ENCODE data around the gene PCBP3. TPM values are rescaled to one million over a fixed set of nuclear protein-coding genes. Genes with fewer than 3 reads are reported as not detected.
"Not testable (repeated sequence)": the region's sequence is repeated elsewhere in the genome, so short reads cannot be mapped to it uniquely, and the experiment has no call there.

PCBP3 gene
- 4.9 TPM for total RNA-seq
- long read RNA-seq, partial matches to known transcripts = 2 of 9 reads
- long read RNA-seq, other reads (novel, unspliced or antisense) = 7 of 9 reads

GRCh38 chr21:45643021-45643980 lies at the start of gene PCBP3:
Gene PCBP3, plus strand, starts transcription at chr21:45643725. Its CDS starts 206,361 bp downstream, at chr21:45850086.
- intact Hi-C loops (cut with DNase I) = no loop called here
- peak; percentile 99 for DNase-seq (ENCODE audit: low spot score)

- intact Hi-C loops (cut with DNase I) = loop anchor here (5.0 to 10.0 kb wide), 3 partner anchors 38 to 300 kb away; no protein-coding TSS in a partner anchor
- no peak for DNase-seq (ENCODE audit: low spot score)
Measured at GRCh38 chr21:45594721-45595489, 48.6 kb upstream of the PCBP3 start.

GRCh38 chr21:45595574-45596295 lies 47.8 kb upstream of the PCBP3 start:
- intact Hi-C loops (cut with DNase I) = loop anchor here (10.0 kb wide), 1 partner anchor 301 kb away; no protein-coding TSS in a partner anchor
- DNase-seq (ENCODE audit: low spot score) = no peak

DNA sequence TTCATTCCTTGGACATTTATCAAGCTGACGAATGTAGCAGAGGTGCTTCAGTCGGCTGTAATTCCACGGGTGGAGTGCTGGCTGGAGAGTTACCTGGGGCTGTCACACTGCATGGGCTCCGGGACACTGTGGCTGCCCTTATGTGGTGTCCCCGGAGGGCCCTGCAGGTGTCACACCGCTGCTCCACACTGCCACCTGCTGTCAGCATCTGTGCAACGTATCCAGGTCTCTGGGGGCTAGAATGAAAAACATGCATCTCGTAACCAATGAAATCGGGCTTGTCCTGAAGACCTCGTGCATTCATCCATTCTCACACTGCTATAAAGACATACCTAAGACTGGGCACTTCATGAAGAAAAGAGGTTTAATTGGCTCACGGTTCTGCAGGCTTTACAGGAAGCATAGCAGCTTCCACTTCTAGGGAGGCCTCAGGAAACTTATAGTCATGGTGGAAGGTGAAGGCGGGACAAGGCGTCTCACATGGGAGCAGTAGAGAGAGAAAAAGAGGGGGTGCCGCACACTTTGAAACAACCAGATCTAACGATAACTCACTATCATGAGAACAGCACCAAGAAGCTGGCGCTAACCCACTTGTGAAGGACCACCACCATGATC lies 46.7 kb upstream of the PCBP3 start:
- peak; percentile 86 for DNase-seq (ENCODE audit: low spot score)
- intact Hi-C loops (cut with DNase I) = loop anchor here (10.0 kb wide), 1 partner anchor 302 kb away; no protein-coding TSS in a partner anchor

DNA sequence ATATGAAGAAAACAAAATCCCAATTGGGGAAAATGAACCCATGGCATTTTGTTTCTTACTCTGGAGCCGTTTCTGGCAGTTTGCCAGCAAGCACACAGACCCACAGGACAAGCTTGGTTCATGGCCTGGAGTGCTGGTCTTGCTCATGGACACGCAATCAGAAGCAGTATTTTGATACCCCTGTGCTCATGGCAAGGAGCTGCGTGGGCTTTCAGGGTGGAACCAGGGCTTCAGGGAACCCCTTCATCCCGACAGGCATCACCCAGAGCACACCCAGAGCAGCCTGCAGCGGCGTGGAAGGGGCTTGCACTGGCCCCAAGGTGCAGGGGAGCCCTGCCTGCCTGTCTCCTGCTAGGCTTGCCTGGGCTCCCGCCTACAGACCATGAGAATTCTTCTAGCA lies 45.4 kb upstream of the PCBP3 start:
- DNase-seq (ENCODE audit: low spot score) = peak; percentile 38
- intact Hi-C loops (cut with DNase I) = loop anchor here (10.0 kb wide), 1 partner anchor 303 kb away; no protein-coding TSS in a partner anchor

GRCh38 chr21:45598666-45599065 lies 44.9 kb upstream of the PCBP3 start:
- intact Hi-C loops (cut with DNase I) = loop anchor here (10.0 kb wide), 1 partner anchor 304 kb away; no protein-coding TSS in a partner anchor
- peak; percentile 39 for DNase-seq (ENCODE audit: low spot score)

DNA sequence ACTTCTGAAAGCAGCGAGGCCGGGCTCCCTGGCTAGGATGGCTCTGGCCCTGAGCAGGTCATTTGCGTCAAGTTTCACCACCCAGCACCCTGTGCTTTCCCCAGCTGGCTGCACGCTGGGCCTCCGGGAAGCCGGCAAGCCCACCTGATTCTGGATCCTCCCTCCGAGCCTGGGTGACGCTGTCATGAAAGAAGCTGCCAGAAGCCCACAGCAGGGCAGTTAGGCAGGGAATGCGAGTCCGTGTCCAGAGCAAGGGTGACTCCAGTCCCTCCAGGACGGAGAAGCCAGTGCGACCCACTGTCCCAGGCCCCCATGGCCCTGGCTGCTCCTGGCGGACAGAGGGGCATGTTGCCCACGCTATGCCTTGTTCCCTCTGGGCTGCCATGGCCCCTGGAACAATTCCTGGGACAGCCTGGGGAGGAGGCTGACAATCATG lies 44.4 kb upstream of the PCBP3 start:
- intact Hi-C loops (cut with DNase I) = loop anchor here (10.0 kb wide), 1 partner anchor 304 kb away; no protein-coding TSS in a partner anchor
- peak; percentile 44 for DNase-seq (ENCODE audit: low spot score)

GRCh38 chr21:45600248-45600647 lies 43.3 kb upstream of the PCBP3 start:
- intact Hi-C loops (cut with DNase I) = no loop called here
- peak; percentile 29 for DNase-seq (ENCODE audit: low spot score)

- intact Hi-C loops (cut with DNase I) = no loop called here
- peak; percentile 31 for DNase-seq (ENCODE audit: low spot score)
Measured at GRCh38 chr21:45601551-45601950, 42.0 kb upstream of the PCBP3 start.

GRCh38 chr21:45602106-45602505 lies 41.4 kb upstream of the PCBP3 start:
- intact Hi-C loops (cut with DNase I) = no loop called here
- peak; percentile 54 for DNase-seq (ENCODE audit: low spot score)

GRCh38 chr21:45603481-45603880 lies 40.0 kb upstream of the PCBP3 start:
- no peak for DNase-seq (ENCODE audit: low spot score)
- intact Hi-C loops (cut with DNase I) = no loop called here

- intact Hi-C loops (cut with DNase I) = not testable (repeated sequence)
Measured at GRCh38 chr21:45604681-45605080, 38.8 kb upstream of the PCBP3 start.

GRCh38 chr21:45607021-45607908 lies 36.3 kb upstream of the PCBP3 start:
- DNase-seq (ENCODE audit: low spot score) = no peak
- intact Hi-C loops (cut with DNase I) = no loop called here

More at GRCh38 chr21:45604681-45605080, 38.8 kb upstream of the PCBP3 start:
- not testable (repeated sequence) for DNase-seq (ENCODE audit: low spot score)

DNA sequence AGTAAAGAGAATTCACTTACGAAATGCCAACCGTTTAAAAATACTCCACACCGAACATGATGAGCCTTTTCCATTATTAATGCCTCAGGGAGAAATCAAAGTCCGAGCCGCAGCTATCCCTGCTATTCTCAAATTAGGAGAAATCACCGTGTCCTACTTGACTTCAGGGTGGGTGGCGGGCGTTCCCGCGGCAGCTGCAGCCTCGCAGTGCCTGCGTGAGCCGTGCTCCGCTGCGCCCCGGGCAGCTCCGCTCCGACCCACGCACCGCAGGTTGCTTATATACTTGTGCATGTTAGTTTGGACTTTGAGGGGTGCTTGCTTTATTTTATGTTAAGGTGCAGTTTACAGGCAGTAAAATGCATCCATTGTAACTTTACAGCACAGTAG lies 35.6 kb upstream of the PCBP3 start:
- intact Hi-C loops (cut with DNase I) = no loop called here
- DNase-seq (ENCODE audit: low spot score) = no peak

GRCh38 chr21:45608747-45609470 lies 34.6 kb upstream of the PCBP3 start:
- intact Hi-C loops (cut with DNase I); DNase-seq (ENCODE audit: low spot score): not testable (repeated sequence)

- intact Hi-C loops (cut with DNase I); DNase-seq (ENCODE audit: low spot score): not testable (repeated sequence)
Measured at GRCh38 chr21:45609616-45610015, 33.9 kb upstream of the PCBP3 start.

DNA sequence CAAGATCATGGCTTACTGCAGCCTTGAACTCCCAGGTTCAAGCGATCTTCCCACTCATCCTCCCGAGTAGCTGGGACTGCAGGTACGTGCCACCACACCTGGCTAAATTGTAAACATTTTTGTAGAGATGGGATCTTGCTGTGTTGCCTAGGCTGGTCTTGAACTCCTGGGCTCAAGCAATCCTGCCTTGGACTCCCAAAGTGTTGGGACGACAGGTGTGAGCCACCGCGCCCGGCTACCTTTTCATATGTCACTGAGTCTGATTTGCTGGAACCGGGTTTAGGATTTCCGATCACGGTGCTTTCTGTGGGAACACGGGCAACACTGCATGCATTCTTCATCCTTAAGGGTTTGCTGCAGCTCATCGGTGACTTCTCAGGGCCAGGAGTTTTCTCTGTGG lies 32.2 kb upstream of the PCBP3 start:
- intact Hi-C loops (cut with DNase I) = no loop called here
- peak; percentile 33 for DNase-seq (ENCODE audit: low spot score)

Data from cardiac septum (tissue), 1 donor.